Middle frontal gyrus (tissue), 1 donor: ENCODE data around the gene METAP1.
"Not testable (repeated sequence)": the region's sequence is repeated elsewhere in the genome, so short reads cannot be mapped to it uniquely, and the experiment has no call there.

Experiments used
- DNase-seq: peaks from one replicate; pipeline ENCODE4 v3.0.0-alpha.2; 2015; ENCODE audit warnings: low spot score; ENCODE audit errors: extremely low spot score

METAP1 gene

DNA sequence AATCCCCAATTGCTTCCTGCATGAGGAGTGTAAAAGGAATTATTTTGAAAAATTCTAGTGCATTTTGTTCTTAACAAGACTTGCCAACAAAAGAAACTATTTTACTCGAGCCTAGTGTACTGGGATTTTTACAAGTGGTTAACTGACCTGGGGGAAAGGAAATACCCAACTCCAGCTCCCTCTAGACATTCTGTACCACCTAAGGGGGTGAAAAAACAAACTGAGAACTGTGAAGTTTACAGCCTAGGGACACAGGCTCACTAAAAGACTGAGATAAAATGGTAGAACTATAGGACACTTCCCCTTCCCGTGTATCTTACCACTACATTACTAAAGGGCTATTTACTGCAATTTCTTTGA, 95.7 kb downstream of the METAP1 start:
- no peak for DNase-seq

DNA sequence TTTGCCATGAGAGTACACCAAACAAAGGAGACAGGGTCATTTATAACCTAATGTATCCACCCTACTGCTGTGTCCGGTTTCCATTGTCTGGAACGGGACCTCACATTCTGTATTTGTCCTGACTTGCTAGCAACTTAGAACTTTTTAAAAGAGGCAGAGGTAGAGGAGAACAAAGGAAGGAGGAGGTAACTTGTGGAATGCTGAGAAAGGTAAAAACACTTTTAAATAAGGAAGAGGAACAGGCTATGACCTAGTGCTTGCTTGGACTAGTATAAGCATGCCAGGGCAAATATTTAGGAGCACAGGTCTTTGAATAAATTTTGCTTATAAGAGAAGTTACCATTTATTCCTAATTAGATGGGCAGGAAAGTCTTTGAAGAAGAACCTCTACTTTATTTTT, 96.3 kb downstream of the METAP1 start:
- not testable (repeated sequence) for DNase-seq

DNA sequence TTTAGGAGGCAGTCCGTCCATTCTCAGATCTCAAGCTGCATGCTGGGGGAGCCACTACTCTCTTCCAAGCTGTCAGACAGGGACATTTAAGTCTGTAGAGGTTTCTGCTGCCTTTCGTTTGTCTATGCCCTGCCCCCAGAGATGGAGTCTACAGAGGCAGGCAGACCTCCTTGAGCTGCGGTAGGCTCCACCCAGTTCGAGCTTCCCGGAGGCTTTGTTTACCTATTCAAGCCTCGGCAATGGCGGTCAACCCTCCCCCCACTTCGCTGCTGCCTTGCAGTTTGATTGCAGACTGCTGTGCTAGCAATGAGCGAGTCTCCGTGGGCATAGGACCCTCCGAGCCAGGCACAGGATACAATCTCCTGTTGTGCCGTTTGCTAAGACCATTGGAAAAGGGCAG, 103.8 kb downstream of the METAP1 start:
- DNase-seq, result no peak

DNA sequence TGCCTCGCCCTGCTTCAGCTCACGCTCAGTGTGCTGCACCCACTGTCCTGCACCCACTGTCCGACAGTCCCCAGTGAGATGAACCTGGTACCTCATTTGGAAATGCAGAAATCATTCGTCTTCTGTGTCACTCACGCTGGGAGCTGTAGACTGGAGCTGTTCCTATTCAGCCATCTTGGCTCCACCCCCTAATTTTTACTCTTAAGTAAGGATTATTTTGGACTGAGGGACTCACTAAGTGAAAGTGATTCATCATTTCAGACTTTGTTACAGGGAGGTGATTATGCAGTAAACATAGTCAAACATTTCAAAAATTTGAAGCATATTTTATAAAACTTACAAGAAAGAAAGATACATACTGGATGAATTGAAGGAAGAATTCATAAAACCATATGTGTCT, 104.3 kb downstream of the METAP1 start:
- not testable (repeated sequence) for DNase-seq

DNA sequence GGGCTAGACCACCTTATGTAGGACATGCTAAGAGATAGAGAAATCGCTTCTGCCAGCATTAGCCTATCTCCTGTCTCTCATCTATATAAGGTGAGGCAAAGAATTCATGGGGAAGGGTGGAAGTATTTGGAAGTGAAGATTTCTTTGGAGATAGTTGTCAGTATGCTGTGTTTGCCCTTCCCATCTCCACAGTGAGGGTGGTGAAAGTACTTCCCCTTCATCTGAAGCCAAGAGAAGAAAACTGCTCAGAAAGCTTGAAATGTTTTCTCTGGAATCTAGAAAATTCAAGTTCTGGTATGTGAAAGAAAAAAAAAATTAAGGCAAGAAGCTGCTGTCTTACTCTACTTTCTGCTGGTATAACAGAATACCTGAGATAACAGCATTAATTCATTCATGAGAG, 105.4 kb downstream of the METAP1 start:
- no peak for DNase-seq

DNA sequence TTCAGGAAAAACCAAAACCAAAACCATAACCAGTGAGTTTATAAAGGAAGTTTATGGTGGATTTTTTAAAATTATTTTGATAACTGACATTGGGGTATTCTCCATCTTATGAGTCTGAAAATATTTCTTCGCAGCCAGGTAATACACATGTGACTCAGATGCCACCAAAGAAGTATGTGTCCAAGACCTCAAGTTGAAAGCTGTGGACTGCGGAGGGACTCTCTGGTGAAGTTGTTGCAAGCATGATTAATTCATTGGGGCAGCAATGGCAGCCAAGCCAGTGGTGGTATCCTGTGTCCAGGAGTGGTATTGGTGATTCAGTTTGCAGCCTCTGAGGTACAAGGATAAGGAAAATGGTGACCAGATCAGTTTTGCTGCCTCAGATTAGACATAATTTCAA, 107.1 kb downstream of the METAP1 start:
- no peak for DNase-seq

DNA sequence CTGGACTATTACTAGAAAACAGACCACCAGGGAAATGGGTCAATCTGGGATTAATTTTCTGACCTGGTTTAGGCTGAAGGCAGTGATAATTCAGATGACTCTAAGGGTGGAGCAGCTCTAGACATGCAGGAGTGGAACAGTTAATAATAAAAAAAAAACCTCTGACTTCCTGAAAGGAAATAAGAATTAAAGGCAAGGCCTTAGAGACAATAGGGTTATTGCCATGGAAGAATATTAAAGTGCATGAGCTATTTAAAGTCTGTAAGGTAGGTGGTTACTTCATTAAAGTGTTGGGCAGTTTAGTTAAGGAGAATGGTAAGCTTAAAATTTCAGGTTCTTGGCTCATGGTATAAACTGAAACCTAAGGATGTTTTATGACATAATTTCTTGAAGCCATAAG, 107.6 kb downstream of the METAP1 start:
- DNase-seq, result no peak

DNA sequence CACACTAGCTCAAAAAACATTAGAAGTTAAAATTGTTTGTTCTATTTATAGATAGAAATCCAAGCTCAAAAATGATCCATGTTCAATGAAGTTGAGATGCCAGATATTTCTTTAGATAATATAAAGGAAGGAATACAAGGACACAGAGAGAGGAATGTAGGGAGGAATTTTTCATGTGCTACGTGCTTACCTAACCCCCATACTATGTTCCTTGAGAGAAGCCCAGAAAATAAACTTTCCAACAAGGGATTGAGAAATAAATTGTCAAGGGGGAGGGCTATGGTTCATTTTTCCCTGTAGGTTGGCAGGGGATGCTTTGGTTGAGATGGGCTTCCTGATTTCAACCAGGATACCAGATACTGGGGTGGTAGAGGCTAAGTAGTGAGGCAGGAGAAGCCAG, 108.6 kb downstream of the METAP1 start:
- DNase-seq, result no peak

DNA sequence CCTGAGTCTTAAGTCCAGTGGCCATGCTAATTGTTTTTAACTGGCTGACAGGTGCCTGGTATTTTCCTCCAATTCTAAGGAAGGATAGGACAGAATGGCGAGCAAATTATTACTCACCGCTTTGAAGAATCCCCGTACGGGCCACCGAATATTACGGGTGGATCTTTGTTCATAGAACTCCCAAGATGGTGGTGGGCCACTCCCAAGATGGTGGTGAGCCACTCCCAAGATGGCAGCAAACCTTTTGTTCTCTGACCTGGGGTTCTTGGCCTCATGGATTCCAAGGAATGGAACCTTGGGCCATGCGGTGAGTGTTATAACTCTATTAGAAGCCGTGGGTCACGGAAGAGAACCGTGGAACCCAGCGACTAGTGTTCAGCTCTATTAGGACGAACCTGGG, 113.8 kb downstream of the METAP1 start:
- DNase-seq, result not testable (repeated sequence)
